ENCODE data around the gene NUP210.
A peak's percentile ranks its signal among the peaks of the same experiment; 100 is the strongest.

The NUP210 gene

GRCh38 chr3:13268961-13269441 is 151.1 kb downstream of the NUP210 start:
- DNase-seq = peak; percentile 44

DNA sequence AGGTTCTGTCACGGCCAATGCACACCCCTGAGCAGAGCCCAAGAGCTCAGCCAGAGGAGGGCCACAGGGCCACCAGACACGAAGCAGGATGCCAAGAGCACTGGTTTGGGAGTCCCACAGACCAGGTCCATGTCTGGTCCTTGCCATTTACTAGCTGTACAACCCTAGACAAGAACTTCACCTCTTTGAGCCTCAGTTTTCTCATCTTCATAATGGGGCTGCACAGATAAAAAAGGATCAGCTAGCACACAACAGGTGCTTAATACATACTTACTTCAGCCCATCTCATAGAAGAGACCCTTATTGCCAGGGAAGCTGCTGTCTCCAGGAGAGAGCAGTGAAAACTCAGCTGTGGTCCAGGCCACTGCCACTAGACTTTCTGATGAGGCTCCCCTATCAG is 152.0 kb downstream of the NUP210 start:
- DNase-seq = no peak

- no peak for DNase-seq
Measured at GRCh38 chr3:13266651-13267362, 153.3 kb downstream of the NUP210 start.
